HG03039 (cell line): ENCODE data around the gene TNFRSF13B.
"Not testable (repeated sequence)": the region's sequence is repeated elsewhere in the genome, so short reads cannot be mapped to it uniquely, and the experiment has no call there.

Experiments
- ATAC-seq: cut with Tn5 transposase; IDR thresholded peaks from one replicate; pipeline ENCODE4 v1.9.1; 2021; ENCODE audit warnings: mild to moderate bottlenecking, moderate library complexity; ENCODE audit not compliant: unreplicated experiment

TNFRSF13B gene

GRCh38 chr17:16915752-16916556, 56.0 kb downstream of the TNFRSF13B start:
- no peak for ATAC-seq

GRCh38 chr17:16913463-16913862, 58.5 kb downstream of the TNFRSF13B start:
- no peak for ATAC-seq

GRCh38 chr17:16912021-16912962, 59.6 kb downstream of the TNFRSF13B start:
- no peak for ATAC-seq

- ATAC-seq, result no peak
Observed at GRCh38 chr17:16911141-16911937, 60.6 kb downstream of the TNFRSF13B start.

- ATAC-seq, result no peak
Observed at GRCh38 chr17:16910341-16910740, 61.6 kb downstream of the TNFRSF13B start.

- ATAC-seq, result no peak
Observed at GRCh38 chr17:16909472-16910246, 62.3 kb downstream of the TNFRSF13B start.

GRCh38 chr17:16908273-16908672, 63.6 kb downstream of the TNFRSF13B start:
- ATAC-seq, result no peak

- ATAC-seq, result no peak
Observed at GRCh38 chr17:16906680-16907079, 65.2 kb downstream of the TNFRSF13B start.

GRCh38 chr17:16905593-16906191, 66.2 kb downstream of the TNFRSF13B start:
- no peak for ATAC-seq

- not testable (repeated sequence) for ATAC-seq
Observed at GRCh38 chr17:16903070-16903469, 68.8 kb downstream of the TNFRSF13B start.

- ATAC-seq, result no peak
Observed at GRCh38 chr17:16900288-16900882, 71.5 kb downstream of the TNFRSF13B start.

- ATAC-seq, result not testable (repeated sequence)
Observed at GRCh38 chr17:16897211-16897896, 74.6 kb downstream of the TNFRSF13B start.

- ATAC-seq, result not testable (repeated sequence)
Observed at GRCh38 chr17:16896235-16896634, 75.7 kb downstream of the TNFRSF13B start.

- ATAC-seq, result not testable (repeated sequence)
Observed at GRCh38 chr17:16893527-16893926, 78.4 kb downstream of the TNFRSF13B start.

- ATAC-seq, result not testable (repeated sequence)
Observed at GRCh38 chr17:16892876-16893454, 79.0 kb downstream of the TNFRSF13B start.

- no peak for ATAC-seq
Observed at GRCh38 chr17:16889088-16889465, 82.8 kb downstream of the TNFRSF13B start.
